GM12874 (cell line): Measurements from ENCODE around the gene TNFRSF1B.
A peak's percentile ranks its signal among the peaks of the same experiment; 100 is the strongest.

Source experiments
- CTCF ChIP-seq: IDR thresholded peaks from 2 replicates; pipeline ENCODE4 v1.5.1; 2011; ENCODE audit warnings: low read depth, mild to moderate bottlenecking, control low read depth, low read length, moderate library complexity; ENCODE audit not compliant: insufficient read depth

Gene TNFRSF1B

GRCh38 chr1:12206792-12207424 is 40.1 kb downstream of the TNFRSF1B start:
- TF ChIP-seq CTCF = no peak

- no peak for TF ChIP-seq CTCF
These were observed 41.5 kb downstream of the TNFRSF1B start for GRCh38 chr1:12208271-12208670.

- TF ChIP-seq CTCF = peak; percentile 86
These were observed 42.1 kb downstream of the TNFRSF1B start for GRCh38 chr1:12208764-12209494.

- TF ChIP-seq CTCF = no peak
These were observed 42.7 kb downstream of the TNFRSF1B start for GRCh38 chr1:12209495-12209832.

- TF ChIP-seq CTCF = no peak
These were observed 48.5 kb downstream of the TNFRSF1B start for GRCh38 chr1:12215118-12215961.

GRCh38 chr1:12219800-12220199 is 53.0 kb downstream of the TNFRSF1B start:
- no peak for TF ChIP-seq CTCF

GRCh38 chr1:12220890-12221289 is 54.1 kb downstream of the TNFRSF1B start:
- TF ChIP-seq CTCF = no peak
